Thyroid gland (tissue), 4 donors: ENCODE results near the gene CDH23.

Experiments used
- CTCF ChIP-seq, 6 experiments: fragments of 200-600 bp in 3 of 6; fragments of 450-650 bp in 3 of 6; sonication (generic) in 3 of 6; IDR thresholded peaks; one replicate each; pipeline ENCODE4 v1.5.1; 2016 to 2019; ENCODE audit warnings: antibody characterized with exemption in 6 of 6, mild to moderate bottlenecking in 2 of 6, inconsistent platforms in 1 of 6, moderate library complexity in 1 of 6
- POLR2A ChIP-seq, 2 donors: fragments of 450-650 bp; IDR thresholded peaks; one replicate each; pipeline ENCODE4 v1.6.1; 2017; ENCODE audit warnings: antibody characterized with exemption in 2 of 2, mild to moderate bottlenecking in 2 of 2, moderate library complexity in 1 of 2

DNA sequence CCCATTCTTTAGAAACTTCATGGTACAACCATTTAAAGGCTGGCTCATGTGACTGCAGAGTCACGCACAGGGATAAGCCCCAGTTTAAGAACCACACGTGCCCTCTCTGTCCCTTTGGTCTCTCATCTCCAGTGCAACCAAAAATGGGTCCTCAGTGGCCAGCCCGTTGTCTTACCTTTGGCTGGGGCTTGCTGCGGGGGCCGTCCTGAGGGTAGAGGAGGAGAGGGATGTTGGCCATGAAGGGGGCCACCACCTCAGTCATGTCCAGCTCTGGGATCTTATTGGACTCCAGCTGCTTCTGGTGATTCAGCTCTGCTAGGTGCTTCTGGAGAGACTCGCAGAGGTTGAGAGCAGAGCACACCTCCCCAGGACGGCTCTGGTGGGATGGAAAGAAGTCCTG lies 432.0 kb downstream of the CDH23 start:
- TF ChIP-seq POLR2A (IDR thresholded peaks at IDR 0.05) (no peak), CTCF (IDR thresholded peaks at IDR 0.05) (no peak)
